ENCODE measurements around the gene RPS18.

DNA sequence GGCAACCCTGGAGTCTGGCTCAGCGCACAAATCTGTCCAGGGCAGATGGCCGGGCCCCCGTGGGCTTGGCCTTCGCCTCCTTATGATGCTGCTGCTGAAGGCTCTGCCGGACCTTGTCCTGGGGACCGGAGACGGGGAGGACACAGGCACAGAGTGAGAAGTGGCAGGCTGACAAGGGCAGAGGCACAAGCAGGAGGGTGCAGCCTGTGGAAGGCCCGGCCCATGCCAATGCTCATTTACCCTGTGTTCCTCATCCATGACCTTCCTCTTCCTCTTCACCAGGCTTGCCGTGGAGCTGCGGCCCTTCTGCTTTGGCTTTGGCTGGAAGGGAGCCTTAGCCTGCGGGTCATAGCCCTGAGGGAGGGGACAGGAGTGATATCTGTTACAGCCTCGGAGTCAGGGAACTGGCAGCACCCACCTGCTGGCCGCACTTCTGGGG, 7.4 kb downstream of the RPS18 start:
- TF ChIP-seq, protein P1, sequence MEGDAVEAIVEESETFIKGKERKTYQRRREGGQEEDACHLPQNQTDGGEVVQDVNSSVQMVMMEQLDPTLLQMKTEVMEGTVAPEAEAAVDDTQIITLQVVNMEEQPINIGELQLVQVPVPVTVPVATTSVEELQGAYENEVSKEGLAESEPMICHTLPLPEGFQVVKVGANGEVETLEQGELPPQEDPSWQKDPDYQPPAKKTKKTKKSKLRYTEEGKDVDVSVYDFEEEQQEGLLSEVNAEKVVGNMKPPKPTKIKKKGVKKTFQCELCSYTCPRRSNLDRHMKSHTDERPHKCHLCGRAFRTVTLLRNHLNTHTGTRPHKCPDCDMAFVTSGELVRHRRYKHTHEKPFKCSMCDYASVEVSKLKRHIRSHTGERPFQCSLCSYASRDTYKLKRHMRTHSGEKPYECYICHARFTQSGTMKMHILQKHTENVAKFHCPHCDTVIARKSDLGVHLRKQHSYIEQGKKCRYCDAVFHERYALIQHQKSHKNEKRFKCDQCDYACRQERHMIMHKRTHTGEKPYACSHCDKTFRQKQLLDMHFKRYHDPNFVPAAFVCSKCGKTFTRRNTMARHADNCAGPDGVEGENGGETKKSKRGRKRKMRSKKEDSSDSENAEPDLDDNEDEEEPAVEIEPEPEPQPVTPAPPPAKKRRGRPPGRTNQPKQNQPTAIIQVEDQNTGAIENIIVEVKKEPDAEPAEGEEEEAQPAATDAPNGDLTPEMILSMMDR (conservative IDR thresholded peaks at IDR 0.05; ENCODE audit: low read depth, low read length): no peak
- TF ChIP-seq MAFK (IDR thresholded peaks at IDR 0.05; ENCODE audit: low read depth, low read length) (no peak), RAD21 (IDR thresholded peaks at IDR 0.05; ENCODE audit: low read length) (no peak), CEBPB (IDR thresholded peaks at IDR 0.05; ENCODE audit: low read depth, low read length) (no peak), RCOR1 (IDR thresholded peaks at IDR 0.05; ENCODE audit: insufficient replicate concordance, low read length) (no peak), POLR2A (IDR thresholded peaks at IDR 0.05; ENCODE audit: low read depth, low read length) (no peak), SMC3 (IDR thresholded peaks at IDR 0.05; ENCODE audit: low read depth, low read length) (no peak), BHLHE40 (IDR thresholded peaks at IDR 0.05; ENCODE audit: low read depth, low read length) (no peak), RFX5 (IDR thresholded peaks at IDR 0.05; ENCODE audit: low read depth, low read length) (no peak)
- TF ChIP-seq, protein P2, sequence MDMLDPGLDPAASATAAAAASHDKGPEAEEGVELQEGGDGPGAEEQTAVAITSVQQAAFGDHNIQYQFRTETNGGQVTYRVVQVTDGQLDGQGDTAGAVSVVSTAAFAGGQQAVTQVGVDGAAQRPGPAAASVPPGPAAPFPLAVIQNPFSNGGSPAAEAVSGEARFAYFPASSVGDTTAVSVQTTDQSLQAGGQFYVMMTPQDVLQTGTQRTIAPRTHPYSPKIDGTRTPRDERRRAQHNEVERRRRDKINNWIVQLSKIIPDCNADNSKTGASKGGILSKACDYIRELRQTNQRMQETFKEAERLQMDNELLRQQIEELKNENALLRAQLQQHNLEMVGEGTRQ (IDR thresholded peaks at IDR 0.05; ENCODE audit: low read depth, low read length): no peak
